ENCODE data around the gene GNAT2. TPM values are rescaled to one million over a fixed set of nuclear protein-coding genes. Genes with fewer than 3 reads are reported as not detected.

Gene GNAT2
- total RNA-seq, 1 donor from 2014 or later: 0.57 TPM

DNA sequence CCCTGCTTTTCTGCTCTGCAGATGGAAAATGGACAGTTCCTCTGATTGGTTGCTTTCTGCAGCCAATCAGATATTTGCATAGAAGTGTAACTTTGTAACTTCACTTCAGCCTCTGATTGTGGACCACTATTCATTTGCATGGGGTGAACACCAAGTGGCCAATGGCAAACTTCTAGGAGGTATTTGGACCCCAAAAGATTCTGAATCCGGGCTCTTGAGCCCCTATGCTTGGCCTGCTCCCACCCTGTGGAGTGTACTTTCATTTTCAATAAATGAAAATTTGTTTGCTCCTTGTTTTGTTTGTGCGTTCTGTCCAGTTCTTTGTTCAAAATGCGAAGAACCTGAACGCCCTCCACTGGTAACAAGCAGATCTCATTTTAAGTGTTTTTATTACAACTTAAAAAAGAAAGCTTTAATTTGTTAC is 30.1 kb upstream of the GNAT2 start:
- DNase-seq (ENCODE audit: low spot score, unreplicated experiment): no peak
- Mint-ChIP-seq H3K4me1 (ENCODE audit: low read depth) (peaks cover 15% of the 10 kb centered on the region), H3K9me3 (ENCODE audit: low read depth) (peaks cover 11% of the 10 kb centered on the region), H3K4me3 (ENCODE audit: low read depth) (no peak overlapping the region), H3K27me3 (peaks cover 29% of the 10 kb centered on the region), H3K27ac (no peak overlapping the region), H3K36me3 (ENCODE audit: insufficient read depth) (peaks cover 4% of the 10 kb centered on the region)
- TF ChIP-seq, protein P1, sequence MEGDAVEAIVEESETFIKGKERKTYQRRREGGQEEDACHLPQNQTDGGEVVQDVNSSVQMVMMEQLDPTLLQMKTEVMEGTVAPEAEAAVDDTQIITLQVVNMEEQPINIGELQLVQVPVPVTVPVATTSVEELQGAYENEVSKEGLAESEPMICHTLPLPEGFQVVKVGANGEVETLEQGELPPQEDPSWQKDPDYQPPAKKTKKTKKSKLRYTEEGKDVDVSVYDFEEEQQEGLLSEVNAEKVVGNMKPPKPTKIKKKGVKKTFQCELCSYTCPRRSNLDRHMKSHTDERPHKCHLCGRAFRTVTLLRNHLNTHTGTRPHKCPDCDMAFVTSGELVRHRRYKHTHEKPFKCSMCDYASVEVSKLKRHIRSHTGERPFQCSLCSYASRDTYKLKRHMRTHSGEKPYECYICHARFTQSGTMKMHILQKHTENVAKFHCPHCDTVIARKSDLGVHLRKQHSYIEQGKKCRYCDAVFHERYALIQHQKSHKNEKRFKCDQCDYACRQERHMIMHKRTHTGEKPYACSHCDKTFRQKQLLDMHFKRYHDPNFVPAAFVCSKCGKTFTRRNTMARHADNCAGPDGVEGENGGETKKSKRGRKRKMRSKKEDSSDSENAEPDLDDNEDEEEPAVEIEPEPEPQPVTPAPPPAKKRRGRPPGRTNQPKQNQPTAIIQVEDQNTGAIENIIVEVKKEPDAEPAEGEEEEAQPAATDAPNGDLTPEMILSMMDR (IDR thresholded peaks at IDR 0.05; ENCODE audit: unreplicated experiment): no peak

DNA sequence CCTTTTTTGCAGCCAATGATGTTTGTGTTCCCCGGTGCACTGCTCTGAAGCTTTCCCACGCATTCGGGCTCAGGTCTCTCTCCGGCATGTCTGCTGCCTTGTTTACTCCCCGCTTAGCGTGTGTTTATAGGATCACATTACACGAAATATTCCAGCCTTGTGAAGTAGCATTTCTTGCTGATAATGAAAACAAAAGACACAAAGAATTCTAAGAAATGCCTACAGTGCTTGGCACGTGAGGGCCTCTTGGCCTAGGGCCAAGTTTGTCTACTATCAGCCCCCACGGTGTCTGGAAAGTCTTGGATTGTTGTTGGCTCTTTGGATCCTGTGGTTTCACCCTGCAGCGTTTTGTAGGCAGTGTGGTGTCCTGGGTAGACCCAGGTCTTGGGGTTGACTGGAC is 25.3 kb upstream of the GNAT2 start:
- Mint-ChIP-seq H3K36me3 (ENCODE audit: insufficient read depth) (peaks cover 4% of the 10 kb centered on the region), H3K27me3 (peaks cover 17% of the 10 kb centered on the region), H3K4me1 (ENCODE audit: low read depth) (peaks cover 10% of the 10 kb centered on the region), H3K9me3 (ENCODE audit: low read depth) (peaks cover 11% of the 10 kb centered on the region), H3K4me3 (ENCODE audit: low read depth) (no peak overlapping the region), H3K27ac (peak overlapping the region; percentile 84)
- TF ChIP-seq, protein P1 (IDR thresholded peaks at IDR 0.05; ENCODE audit: unreplicated experiment): no peak
- DNase-seq (ENCODE audit: low spot score, unreplicated experiment): no peak

DNA sequence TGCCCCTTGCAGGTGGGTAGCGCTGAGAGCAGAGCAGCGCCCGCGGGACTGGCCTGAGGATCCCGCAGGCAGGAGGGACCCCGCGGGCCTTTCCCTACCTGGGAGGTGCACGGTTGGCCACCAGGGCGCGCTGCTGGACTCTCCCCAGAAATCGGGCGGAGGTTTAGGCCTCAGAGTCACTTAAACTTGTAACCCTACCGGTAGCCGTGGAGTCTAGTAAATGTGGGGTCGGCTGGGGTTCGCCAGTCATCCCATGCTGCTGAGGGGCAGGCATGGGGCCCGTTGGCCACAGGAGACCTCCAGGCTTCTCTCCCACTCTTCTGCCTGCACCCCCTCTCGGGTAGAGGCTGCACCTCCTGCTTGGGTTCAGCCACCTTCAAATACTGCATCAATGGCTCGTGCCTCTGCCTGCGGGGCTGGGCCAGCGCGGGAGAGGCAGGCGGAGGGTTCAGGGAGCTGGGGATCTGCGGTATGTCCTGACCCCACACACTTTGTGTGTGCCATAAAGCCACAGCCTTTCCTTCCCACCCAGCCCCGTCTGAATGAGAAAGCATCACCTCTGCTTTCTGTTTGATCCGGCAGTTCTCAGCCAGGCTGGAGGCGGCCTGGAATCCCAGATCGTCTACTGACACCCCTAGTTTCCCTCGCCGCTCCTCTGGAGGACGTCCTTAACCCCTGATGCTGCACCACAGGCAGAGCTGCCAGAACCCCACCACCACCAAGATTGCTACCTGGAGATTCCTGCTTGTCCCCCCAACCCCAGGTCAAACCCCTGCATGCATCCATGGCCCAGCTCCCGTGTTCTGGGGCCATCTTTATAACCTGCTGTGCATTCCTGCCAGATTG is 24.2 kb upstream of the GNAT2 start:
- Mint-ChIP-seq H3K4me3 (ENCODE audit: low read depth) (no peak overlapping the region), H3K27ac (no peak overlapping the region), H3K27me3 (peaks cover 17% of the 10 kb centered on the region), H3K4me1 (ENCODE audit: low read depth) (peaks cover 15% of the 10 kb centered on the region), H3K9me3 (ENCODE audit: low read depth) (peaks cover 11% of the 10 kb centered on the region), H3K36me3 (ENCODE audit: insufficient read depth) (peaks cover 4% of the 10 kb centered on the region)
- TF ChIP-seq, protein P1 (IDR thresholded peaks at IDR 0.05; ENCODE audit: unreplicated experiment): peak; percentile 93
- peak; percentile 88 for DNase-seq (ENCODE audit: low spot score, unreplicated experiment)

DNA sequence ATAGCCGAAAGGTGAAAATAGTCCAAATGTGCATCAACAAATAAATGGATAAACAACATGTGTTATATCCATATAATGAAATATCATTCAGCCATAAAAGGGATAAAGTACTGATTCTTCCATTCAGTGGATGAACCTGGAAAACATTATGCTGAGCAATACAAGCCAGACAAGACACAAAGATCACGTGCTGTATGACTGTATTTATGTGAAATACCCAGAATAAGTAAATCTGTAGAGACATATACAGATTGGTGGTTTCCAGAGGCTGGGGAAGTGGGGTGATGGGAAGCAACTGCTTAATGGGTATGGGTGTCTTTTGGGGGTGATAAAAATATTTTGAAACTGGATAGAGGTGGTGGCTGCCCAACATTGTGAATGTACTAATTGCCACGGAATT is 23.2 kb upstream of the GNAT2 start:
- Mint-ChIP-seq H3K27me3 (peaks cover 17% of the 10 kb centered on the region), H3K9me3 (ENCODE audit: low read depth) (peaks cover 9% of the 10 kb centered on the region), H3K4me3 (ENCODE audit: low read depth) (no peak overlapping the region), H3K4me1 (ENCODE audit: low read depth) (peaks cover 15% of the 10 kb centered on the region), H3K36me3 (ENCODE audit: insufficient read depth) (peaks cover 4% of the 10 kb centered on the region), H3K27ac (no peak overlapping the region)
- DNase-seq (ENCODE audit: low spot score, unreplicated experiment): no peak
- TF ChIP-seq, protein P1 (IDR thresholded peaks at IDR 0.05; ENCODE audit: unreplicated experiment): no peak

DNA sequence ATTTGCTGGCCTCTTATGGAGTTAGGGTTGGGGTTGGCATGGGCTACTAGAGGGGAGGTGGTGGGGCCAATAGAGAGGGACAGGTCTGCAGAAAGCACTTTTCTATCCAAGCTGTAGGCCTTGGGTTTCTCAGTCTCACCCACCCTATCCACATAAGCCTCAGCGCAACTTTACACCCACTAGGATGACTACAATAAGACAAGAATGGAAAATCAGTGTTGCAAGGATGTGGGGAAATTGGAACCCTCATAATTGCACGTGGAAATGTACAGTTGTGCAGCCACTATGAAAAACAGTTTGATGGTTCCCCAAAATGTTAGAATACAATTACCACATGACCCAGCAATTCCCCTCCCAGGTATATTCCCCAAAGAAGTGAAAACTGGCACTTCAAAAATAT is 22.4 kb upstream of the GNAT2 start:
- H3K9me3 Mint-ChIP-seq (ENCODE audit: low read depth): peaks cover 5% of the 10 kb centered on the region
- H3K4me1 Mint-ChIP-seq (ENCODE audit: low read depth): peaks cover 15% of the 10 kb centered on the region
- no peak overlapping the region for H3K27ac Mint-ChIP-seq
- no peak overlapping the region for H3K4me3 Mint-ChIP-seq (ENCODE audit: low read depth)
- H3K27me3 Mint-ChIP-seq: peaks cover 17% of the 10 kb centered on the region
- TF ChIP-seq, protein P1 (IDR thresholded peaks at IDR 0.05; ENCODE audit: unreplicated experiment): no peak
- H3K36me3 Mint-ChIP-seq (ENCODE audit: insufficient read depth): peaks cover 2% of the 10 kb centered on the region
- no peak for DNase-seq (ENCODE audit: low spot score, unreplicated experiment)
